K562 (cell line): ENCODE data around the gene SUMF2. TPM values are rescaled to one million over a fixed set of nuclear protein-coding genes. Genes with fewer than 3 reads are reported as not detected.

ENCODE experiments used
- ARNT ChIP-seq, 2 experiments: fragments of 450-650 bp; IDR thresholded peaks; 2 replicates each; pipeline ENCODE4 v1.6.1; 2016; ENCODE audit warnings: mild to moderate bottlenecking in 1 of 2
- CCNT2 ChIP-seq: IDR thresholded peaks from 2 replicates; pipeline ENCODE4 v1.6.1; 2011; ENCODE audit warnings: borderline replicate concordance, low read depth, mild to moderate bottlenecking, moderate library complexity, mixed read lengths, low read length; ENCODE audit not compliant: insufficient read length; ENCODE audit errors: extremely low read depth
- ERF ChIP-seq: fragments of 450-650 bp; formaldehyde crosslinking; IDR thresholded peaks from 2 replicates; pipeline ENCODE4 v1.4.0; 2020; ENCODE audit warnings: mild to moderate bottlenecking, mixed read lengths
- FIP1L1 ChIP-seq: fragments of 200-400 bp; formaldehyde crosslinking; IDR thresholded peaks from 2 replicates; pipeline ENCODE4 v1.6.1; 2018; ENCODE audit warnings: mild to moderate bottlenecking, low read depth, low read length; ENCODE audit not compliant: poor library complexity, severe bottlenecking
- FOXM1 ChIP-seq, 2 experiments: fragments of 450-650 bp in 1 of 2; sonication (generic) in 1 of 2; formaldehyde crosslinking in 1 of 2; IDR thresholded peaks; 2 replicates each; pipeline versions ENCODE4 v1.6.1 to v1.9.0; 2017 to 2022; ENCODE audit warnings: low read depth in 2 of 2, mild to moderate bottlenecking in 2 of 2, missing genetic modification reagents in 1 of 2, moderate library complexity in 1 of 2
- GTF2A2 ChIP-seq: IDR thresholded peaks from 2 replicates; pipeline ENCODE4 v1.6.1; 2016; ENCODE audit warnings: mild to moderate bottlenecking, missing genetic modification characterization, missing compliant biosample characterization
- GTF3C2 ChIP-seq: IDR thresholded peaks from 3 replicates; pipeline ENCODE4 v1.6.1; 2011; ENCODE audit warnings: borderline replicate concordance, mild to moderate bottlenecking, moderate library complexity; ENCODE audit not compliant: insufficient read length; ENCODE audit errors: extremely low read depth
- HINFP ChIP-seq: fragments of 450-650 bp; conservative IDR thresholded peaks from 2 replicates; pipeline ENCODE4 v1.6.1; 2016; ENCODE audit warnings: missing genetic modification characterization, low read depth, mild to moderate bottlenecking, control low read depth, missing compliant biosample characterization
- L3MBTL2 ChIP-seq: fragments of 450-650 bp; IDR thresholded peaks from 2 replicates; pipeline ENCODE4 v1.6.1; 2016; ENCODE audit warnings: mild to moderate bottlenecking, moderate library complexity
- MAFF ChIP-seq: IDR thresholded peaks from 2 replicates; pipeline ENCODE4 v1.6.1; 2012; ENCODE audit warnings: low read length, improper control_type of control experiment
- NFATC3 ChIP-seq: fragments of 450-650 bp; IDR thresholded peaks from 2 replicates; pipeline ENCODE4 v1.6.1; 2017; ENCODE audit warnings: mild to moderate bottlenecking
- NONO ChIP-seq, 2 experiments: fragments of 200-400 bp in 1 of 2; fragments of 450-650 bp in 1 of 2; formaldehyde crosslinking in 1 of 2; IDR thresholded peaks; 2 replicates each; pipeline ENCODE4 v1.6.1; 2017; ENCODE audit warnings: low read depth in 2 of 2, mild to moderate bottlenecking in 2 of 2, moderate library complexity in 2 of 2, low read length in 1 of 2
- PHB2 ChIP-seq: fragments of 450-650 bp; IDR thresholded peaks from 2 replicates; pipeline ENCODE4 v1.6.1; 2017; ENCODE audit warnings: low read depth
- PML ChIP-seq: IDR thresholded peaks from 2 replicates; pipeline ENCODE4 v1.6.1; 2012; ENCODE audit warnings: low read length, inconsistent platforms
- STAT5A ChIP-seq: IDR thresholded peaks from 2 replicates; pipeline ENCODE4 v1.6.1; 2012; ENCODE audit warnings: low read length, inconsistent platforms, borderline replicate concordance
- ZNF224 ChIP-seq: sonication (generic); formaldehyde crosslinking; IDR thresholded peaks from 2 replicates; pipeline ENCODE4 v1.8.0; 2022; ENCODE audit warnings: mild to moderate bottlenecking, missing genetic modification reagents
- ZNF324 ChIP-seq: fragments of 250-450 bp; sonication (Bioruptor Pico); IDR thresholded peaks from 2 replicates; pipeline ENCODE4 v1.4.0; 2020; ENCODE audit warnings: mild to moderate bottlenecking
- polyA plus RNA-seq, 8 experiments: library from polyadenylated mRNA; depleted of rRNA in 4 of 8; stranded (reverse) in 5 of 8; unstranded in 3 of 8; fragments of >200 nt; fragmentation: Nextera tagmentation in 2 of 8; fragmentation: Illumina TruSeq in 1 of 8; extraction: Ambion mirVana in 2 of 8; extraction: Trizol in 1 of 8; gene quantifications; 2 replicates each; pipeline versions ENCODE4 v1.2.1 to v1.2.3, GENCODE V29; 2011 to 2014; ENCODE audit warnings: inconsistent platforms in 1 of 8, missing spikeins in 1 of 8
- total RNA-seq, 7 experiments: library from RNA; depleted of rRNA in 6 of 7; stranded (reverse); fragments of >200 nt in 6 of 7; fragmentation: Illumina TruSeq in 2 of 7; extraction: Trizol in 2 of 7; gene quantifications; 2 replicates each; pipeline versions ENCODE4 v1.2.1 to v1.2.3, GENCODE V29; 2011 to 2021; ENCODE audit warnings: low replicate concordance in 1 of 7
- TF ChIP-seq, protein P1 (sequence below): fragments of 450-650 bp; IDR thresholded peaks from one replicate; pipeline ENCODE4 v1.6.1; 2018; ENCODE audit warnings: mild to moderate bottlenecking, moderate library complexity; ENCODE audit not compliant: partially characterized antibody
- TF ChIP-seq, protein P2 (sequence below): fragments of 450-650 bp; formaldehyde crosslinking; IDR thresholded peaks from 2 replicates; pipeline ENCODE4 v1.4.0; 2020; ENCODE audit warnings: mild to moderate bottlenecking, mixed read lengths

SUMF2 gene
- total and polyA plus RNA-seq, 9 of the 15 experiments (the other 6 are each of a cell fraction or from before 2014, with no cell fraction given): 39.0 to 113 (median 67.7) TPM

DNA sequence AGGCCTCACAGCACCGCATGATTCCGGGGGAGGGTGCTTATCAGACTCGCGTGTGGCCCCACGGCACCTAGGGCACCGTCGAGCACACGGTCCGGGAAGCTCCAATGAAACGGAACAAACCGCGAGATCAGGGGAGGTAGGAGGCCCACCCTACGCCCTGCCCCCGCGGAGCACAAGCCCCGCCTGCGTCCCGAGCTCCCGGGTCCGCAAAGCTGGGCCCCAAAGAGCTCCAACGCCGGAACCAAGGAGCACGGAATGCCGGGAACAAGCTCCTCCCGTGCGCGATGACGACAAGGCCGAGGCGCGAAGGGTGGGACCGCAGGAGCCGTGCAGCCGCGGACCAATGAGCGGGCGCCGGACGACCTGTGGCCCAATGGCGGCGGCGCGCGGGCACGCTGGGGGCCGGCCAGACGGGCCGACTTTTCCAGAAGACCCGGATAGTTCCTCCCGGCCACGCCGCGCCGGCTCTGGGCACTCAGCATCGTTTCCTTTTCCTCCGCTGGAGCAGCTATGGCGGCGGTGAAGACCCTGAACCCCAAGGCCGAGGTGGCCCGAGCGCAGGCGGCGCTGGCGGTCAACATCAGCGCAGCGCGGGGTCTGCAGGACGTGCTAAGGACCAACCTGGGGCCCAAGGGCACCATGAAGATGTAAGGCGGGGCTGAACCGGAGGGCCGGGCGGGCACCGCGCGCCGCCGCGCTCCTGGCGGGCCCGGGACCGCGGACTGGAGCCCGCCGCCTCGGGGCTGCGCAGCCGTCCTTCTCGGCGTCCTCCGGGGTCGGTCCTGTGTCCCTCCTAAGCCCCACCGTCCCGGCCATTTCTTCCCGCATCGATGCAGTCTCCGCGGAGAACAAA lies 12.5 kb upstream of the SUMF2 start, which contains the start of the genes CCT6A and PSPH (continued):
- TF ChIP-seq NFATC3 (no peak), ZNF224 (CRISPR knock-in tag) (no peak), GTF3C2 (no peak), FOXM1 (IDR thresholded peaks at IDR 0.05; ENCODE audit: low read depth) (no peak), FOXM1 (CRISPR knock-in tag; IDR thresholded peaks at IDR 0.05; ENCODE audit: low read depth) (peak; percentile 84; the same call in 1 of the 2 replicates), FIP1L1 (peak; percentile 45), PHB2 (no peak), GTF2A2 (tag) (no peak), ZNF324 (CRISPR knock-in tag) (no peak), PML (no peak), MAFF (no peak), CCNT2 (peak; percentile 82), STAT5A (no peak), ERF (CRISPR knock-in tag) (0 out of 2 replicates have a peak, but pooled peaks have one; percentile 24), NONO (IDR thresholded peaks at IDR 0.05; ENCODE audit: low read depth in 2 of 2, low read length in 1 of 2) (peak in 1 of 2 experiments; percentile 64; a peak in 1 of 4 replicates), L3MBTL2 (peak; percentile 92), ARNT (IDR thresholded peaks at IDR 0.05) (no peak), HINFP (no peak)
- TF ChIP-seq, protein P1, sequence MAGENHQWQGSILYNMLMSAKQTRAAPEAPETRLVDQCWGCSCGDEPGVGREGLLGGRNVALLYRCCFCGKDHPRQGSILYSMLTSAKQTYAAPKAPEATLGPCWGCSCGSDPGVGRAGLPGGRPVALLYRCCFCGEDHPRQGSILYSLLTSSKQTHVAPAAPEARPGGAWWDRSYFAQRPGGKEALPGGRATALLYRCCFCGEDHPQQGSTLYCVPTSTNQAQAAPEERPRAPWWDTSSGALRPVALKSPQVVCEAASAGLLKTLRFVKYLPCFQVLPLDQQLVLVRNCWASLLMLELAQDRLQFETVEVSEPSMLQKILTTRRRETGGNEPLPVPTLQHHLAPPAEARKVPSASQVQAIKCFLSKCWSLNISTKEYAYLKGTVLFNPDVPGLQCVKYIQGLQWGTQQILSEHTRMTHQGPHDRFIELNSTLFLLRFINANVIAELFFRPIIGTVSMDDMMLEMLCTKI: no peak
- TF ChIP-seq, protein P2, sequence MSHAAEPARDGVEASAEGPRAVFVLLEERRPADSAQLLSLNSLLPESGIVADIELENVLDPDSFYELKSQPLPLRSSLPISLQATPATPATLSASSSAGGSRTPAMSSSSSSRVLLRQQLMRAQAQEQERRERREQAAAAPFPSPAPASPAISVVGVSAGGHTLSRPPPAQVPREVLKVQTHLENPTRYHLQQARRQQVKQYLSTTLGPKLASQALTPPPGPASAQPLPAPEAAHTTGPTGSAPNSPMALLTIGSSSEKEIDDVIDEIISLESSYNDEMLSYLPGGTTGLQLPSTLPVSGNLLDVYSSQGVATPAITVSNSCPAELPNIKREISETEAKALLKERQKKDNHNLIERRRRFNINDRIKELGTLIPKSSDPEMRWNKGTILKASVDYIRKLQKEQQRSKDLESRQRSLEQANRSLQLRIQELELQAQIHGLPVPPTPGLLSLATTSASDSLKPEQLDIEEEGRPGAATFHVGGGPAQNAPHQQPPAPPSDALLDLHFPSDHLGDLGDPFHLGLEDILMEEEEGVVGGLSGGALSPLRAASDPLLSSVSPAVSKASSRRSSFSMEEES: no peak
